CD4-positive, alpha-beta T cell treated with Interleukin-1 beta for 1 hour (primary cell): ENCODE results near the gene PTPN13.
"Not testable (repeated sequence)": the region's sequence is repeated elsewhere in the genome, so short reads cannot be mapped to it uniquely, and the experiment has no call there.

ENCODE experiments used
- DNase-seq, 2 donors: peaks; one replicate each; pipeline ENCODE4 v3.0.0-alpha.2; 2020 to 2022

Gene PTPN13

GRCh38 chr4:86641516-86642090 is 47.5 kb downstream of the PTPN13 start:
- no peak for DNase-seq

- no peak for DNase-seq
Observed at GRCh38 chr4:86644892-86645291, 50.8 kb downstream of the PTPN13 start.

DNA sequence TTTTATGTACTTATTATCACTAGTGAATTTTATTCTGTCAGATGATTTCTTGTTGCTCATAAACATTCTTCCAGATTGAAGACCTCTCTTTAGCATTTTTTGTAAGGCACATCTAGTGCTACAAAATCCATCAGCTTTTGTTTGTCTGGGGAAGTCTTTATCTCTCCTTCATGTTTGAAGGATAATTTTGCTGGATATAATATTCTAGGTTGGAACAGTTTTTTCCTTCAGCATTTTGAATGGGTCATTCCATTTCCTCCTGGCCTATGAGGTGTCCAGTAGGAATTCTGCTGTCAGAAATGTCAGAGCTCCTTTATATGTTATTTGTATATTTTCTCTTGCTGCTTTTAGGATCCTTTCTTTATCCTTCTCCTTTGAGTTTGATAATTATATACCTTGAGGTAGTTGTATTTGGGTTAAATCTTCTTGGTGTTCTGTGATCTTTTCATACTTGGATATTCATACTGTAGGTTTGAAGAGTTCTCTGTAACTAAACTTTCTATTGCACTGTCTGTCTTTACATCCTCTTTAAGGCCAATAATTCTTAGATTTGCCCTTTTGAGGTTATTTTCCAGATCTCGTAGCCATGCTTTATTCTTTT is 58.3 kb downstream of the PTPN13 start:
- DNase-seq, result no peak

- no peak for DNase-seq
Observed at GRCh38 chr4:86653237-86653865, 59.2 kb downstream of the PTPN13 start.

DNA sequence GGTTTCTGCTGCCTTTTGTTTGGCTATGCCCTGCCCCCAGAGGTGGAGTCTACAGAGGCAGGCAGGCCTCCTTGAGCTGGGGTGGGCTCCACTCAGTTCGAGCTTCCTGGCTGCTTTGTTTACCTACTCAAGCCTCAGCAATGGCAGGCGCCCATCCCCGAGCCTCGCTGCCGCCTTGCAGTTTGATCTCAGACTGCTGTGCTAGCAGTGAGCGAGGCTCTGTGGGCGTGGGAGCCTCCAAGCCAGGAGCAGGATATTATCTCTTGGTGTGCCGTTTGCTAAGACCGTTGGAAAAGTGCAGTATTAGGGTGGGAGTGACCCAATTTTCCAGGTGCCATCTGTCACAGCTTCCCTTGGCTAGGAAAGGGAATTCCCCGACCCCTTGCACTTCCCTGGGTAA is 62.7 kb downstream of the PTPN13 start:
- not testable (repeated sequence) for DNase-seq

- DNase-seq, result no peak
Observed at GRCh38 chr4:86657382-86657781, 63.3 kb downstream of the PTPN13 start.

- no peak for DNase-seq
Observed at GRCh38 chr4:86657910-86658309, 63.8 kb downstream of the PTPN13 start.

DNA sequence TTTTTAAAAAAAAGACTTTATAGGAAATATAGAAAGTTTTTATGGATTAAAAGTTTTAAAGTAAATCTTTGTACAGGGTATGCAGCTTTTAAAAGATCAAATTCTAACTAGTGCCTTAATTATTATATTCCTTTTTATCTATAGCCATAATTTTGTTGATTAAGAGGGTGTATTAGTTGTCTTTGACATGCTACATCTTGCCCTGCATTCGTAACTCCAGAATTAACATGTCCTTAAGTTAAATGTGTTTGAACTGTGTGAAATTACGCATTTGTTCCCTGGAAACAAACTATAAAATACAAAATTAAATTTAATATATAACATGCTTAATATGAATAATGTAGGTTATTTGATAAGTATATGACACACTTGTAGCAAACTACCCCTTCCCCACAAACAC is 66.3 kb downstream of the PTPN13 start:
- no peak for DNase-seq

DNA sequence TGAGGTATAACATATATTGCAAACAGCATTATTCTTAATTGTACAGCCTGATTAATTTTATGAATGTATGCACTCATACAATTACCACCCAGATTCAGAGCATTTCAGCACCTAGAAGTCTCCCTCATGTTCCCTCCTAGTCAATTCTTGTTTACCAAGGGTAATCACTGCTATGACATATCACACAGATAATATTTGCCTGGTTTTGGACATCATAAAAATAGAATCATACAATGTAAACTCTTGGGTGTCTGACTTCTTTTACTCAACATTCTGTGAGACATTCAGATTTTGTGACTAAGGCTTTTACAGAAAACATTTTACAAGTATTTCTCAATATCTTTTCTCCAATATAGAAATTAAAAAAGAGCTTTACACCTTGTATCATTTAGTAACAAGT is 66.9 kb downstream of the PTPN13 start:
- no peak for DNase-seq

DNA sequence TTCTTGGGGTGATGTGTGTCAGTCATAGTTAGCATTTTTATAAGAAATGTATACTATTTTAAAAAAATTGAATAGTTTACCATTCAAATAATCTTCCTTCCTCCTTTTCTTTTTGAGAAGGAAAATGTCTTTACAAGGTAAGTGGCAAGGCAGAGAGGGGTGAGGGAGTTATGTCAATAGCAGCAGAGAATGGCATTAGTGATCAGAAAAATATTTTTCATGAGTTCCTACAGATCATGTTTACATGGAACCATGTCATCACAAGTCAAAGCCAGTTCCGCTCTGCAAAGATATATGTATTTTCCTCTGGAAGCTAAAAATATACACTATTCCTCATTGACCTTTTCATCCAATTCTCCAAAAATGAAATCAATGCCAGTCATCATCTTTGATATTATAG is 67.3 kb downstream of the PTPN13 start:
- DNase-seq, result no peak

DNA sequence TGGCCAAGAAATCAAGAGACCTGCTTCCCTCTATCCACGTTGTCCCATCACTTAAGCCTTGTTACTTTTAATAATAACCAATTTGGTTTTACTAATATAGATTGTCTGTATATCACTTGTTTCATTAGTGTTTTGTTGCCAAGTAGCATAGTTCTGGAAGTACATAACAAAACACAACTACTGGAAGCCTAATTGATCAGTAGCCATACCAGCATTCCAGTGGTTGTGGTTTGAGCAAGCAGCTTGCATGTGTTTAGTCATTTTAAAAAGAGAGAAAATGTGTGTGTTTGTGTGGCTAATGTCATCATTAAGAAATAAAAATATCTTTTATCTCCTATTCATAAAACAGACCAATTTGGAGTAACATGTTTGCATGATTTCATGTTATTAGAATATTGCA is 70.8 kb downstream of the PTPN13 start:
- no peak for DNase-seq

- no peak for DNase-seq
Observed at GRCh38 chr4:86670298-86670697, 76.2 kb downstream of the PTPN13 start.

- no peak for DNase-seq
Observed at GRCh38 chr4:86670756-86671155, 76.6 kb downstream of the PTPN13 start.

GRCh38 chr4:86675548-86675947 is 81.4 kb downstream of the PTPN13 start:
- DNase-seq, result no peak

DNA sequence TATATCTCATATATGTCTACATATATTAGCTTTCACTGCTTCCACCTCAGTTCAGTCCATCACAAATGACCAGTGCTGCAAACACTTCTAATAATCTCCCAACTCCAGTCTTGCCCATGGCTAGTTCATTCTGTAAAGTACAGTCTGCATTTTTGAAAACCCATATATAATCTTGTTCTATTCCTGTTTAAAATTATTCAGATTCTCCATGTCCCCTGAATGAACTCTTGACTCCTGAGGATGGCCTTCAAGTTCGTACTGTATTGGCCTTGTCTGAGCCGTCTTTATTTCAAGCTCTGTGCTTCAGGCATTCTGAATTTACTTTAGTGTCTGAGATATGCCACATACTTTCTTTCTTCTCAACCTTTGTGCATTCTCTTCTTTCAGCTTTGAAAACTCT is 84.7 kb downstream of the PTPN13 start:
- DNase-seq, result no peak

DNA sequence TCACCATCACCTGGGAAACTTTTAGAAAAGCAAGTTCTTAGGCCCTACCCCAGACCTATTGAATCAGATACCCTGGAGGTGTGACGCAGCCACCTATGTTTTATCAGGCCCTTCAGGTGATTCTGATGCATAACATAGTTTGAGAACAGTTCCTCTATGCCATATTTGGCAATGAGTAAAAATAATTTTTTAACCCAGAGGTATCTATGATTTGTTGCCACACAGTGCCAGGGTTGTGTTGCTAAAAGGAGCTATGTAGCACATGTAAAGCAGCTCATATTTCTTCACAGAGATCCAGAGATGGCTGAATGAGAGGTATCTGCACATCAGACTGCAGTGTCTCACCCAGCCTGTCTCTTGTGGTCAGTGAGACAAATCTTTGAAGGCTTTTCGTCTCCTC is 85.3 kb downstream of the PTPN13 start:
- no peak for DNase-seq

GRCh38 chr4:86683167-86683566 is 89.1 kb downstream of the PTPN13 start:
- DNase-seq, result no peak

DNA sequence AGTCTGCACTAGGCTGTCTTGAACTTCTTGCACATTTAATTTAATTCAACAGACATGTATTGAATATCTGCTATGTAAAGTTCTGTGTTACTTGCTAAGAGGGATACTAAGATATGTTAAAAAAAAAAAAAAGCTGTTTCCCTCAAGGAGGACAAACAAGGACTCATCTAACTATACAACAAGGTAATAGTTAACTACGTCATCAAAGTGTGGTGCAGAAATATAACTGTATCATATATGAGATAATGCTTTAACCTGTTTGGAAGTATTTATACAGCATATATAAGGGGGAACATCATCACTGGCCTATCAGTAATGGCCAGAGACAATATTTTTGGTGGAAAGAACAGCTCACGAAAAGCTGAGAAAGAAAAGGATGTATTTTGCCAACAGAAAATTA is 89.9 kb downstream of the PTPN13 start:
- no peak for DNase-seq

GRCh38 chr4:86685401-86685800 is 91.3 kb downstream of the PTPN13 start:
- no peak for DNase-seq

DNA sequence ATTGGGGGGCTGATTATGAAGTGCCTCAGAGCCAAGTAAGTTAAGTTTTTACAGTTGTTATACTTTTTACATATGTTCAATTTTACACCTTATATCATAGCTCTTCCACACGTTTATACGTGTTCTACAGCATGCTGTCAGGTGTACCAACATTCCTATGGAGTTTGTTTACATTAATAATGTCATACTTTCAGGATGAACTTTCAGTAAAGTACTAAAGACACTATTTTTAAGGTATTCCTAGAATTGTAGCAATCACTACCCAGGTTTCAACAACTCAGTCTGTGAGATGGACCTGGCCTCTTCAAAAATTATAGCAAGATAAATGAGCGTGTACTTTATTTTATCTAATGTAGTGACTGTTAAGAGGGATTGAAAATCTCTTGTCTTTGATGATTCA is 92.6 kb downstream of the PTPN13 start:
- no peak for DNase-seq

DNA sequence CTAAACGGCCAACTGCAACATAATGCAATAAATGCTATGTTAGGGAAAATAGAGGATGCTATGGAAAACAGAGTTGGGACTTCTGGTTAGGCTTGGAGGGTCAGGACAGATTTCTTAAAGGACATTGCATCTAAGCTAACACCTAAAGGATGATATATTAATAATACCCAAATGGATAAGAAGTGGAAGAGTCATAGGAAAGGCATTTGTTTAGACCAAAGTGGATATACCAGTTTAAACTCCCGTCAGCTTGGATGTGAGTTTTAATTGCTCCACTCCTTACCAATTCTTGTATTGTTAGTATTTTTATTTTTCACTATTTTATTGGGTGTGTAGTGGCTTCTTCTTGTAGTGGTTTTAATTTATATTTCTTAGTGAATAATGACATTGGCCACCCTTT is 93.9 kb downstream of the PTPN13 start:
- no peak for DNase-seq

- DNase-seq, result no peak
Observed at GRCh38 chr4:86704601-86705000, 110.5 kb downstream of the PTPN13 start.

GRCh38 chr4:86706923-86707597 is 112.9 kb downstream of the PTPN13 start:
- DNase-seq, result no peak

DNA sequence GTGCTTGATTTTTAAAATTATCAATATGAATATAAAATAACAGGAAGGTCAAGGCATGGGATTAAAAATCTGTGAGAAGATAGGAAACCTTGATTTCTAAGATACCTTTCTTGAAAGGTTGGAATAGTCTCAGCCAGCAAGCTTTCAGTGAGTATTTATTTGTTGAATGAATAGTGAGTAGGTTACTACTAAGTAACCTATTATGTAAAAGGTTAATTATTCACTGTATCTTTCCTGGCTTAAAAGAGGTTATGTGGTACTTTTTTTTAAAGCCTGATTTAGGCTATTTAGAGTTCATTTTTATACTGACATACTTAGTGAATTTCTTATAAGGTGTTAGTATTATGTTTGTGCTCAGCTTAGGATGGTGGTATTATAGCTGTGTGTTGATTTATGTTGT is 123.5 kb downstream of the PTPN13 start:
- no peak for DNase-seq
